ENCODE results near the gene TTC28.

The TTC28 gene

DNA sequence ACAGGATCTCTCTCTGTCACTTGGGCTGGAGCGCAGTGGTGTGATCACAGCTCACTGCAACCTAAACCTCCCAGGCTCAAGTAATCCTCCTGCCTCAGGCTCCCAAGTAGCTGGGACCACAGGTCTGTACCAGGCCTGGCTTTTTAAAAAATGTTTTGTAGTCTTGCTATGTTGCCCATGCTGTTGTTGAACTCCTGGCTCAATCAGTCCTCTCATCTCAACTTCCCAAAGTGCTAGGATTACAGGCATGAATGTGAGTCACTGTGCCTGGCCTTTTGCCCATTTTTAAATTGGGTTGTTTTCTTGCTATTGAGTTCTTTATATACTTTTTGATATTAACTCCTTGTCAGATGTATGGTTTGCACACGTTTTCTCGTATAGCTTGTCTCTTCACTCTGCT lies 727.5 kb downstream of the TTC28 start:
- H3K4me1 ChIP-seq (ENCODE audit: insufficient read depth, insufficient read length), result no peaks in the 10 kb centered on the region
- H3K36me3 ChIP-seq (ENCODE audit: insufficient read depth, insufficient read length, low read length), result no peaks in the 10 kb centered on the region
- H3K4me3 ChIP-seq (ENCODE audit: insufficient read length, low read depth), result no peak overlapping the region
- no peaks in the 10 kb centered on the region for H3K9me3 ChIP-seq (ENCODE audit: insufficient read depth, low read length)
- TF ChIP-seq ZNF274 (IDR thresholded peaks at IDR 0.05; ENCODE audit: low read depth, low read length), result no peak
- TF ChIP-seq SUZ12 (IDR thresholded peaks at IDR 0.05; ENCODE audit: extremely low read depth, insufficient read depth, insufficient read length), result no peak
- TF ChIP-seq YY1 (IDR thresholded peaks at IDR 0.05; ENCODE audit: insufficient read depth, insufficient read length), result no peak
- DNase-seq (ENCODE audit: low read depth, low spot score), result no peak
- H3K27me3 ChIP-seq (ENCODE audit: insufficient read depth, insufficient read length), result no peaks in the 10 kb centered on the region
- no peak overlapping the region for H3K9ac ChIP-seq (ENCODE audit: insufficient read length, low read depth)

DNA sequence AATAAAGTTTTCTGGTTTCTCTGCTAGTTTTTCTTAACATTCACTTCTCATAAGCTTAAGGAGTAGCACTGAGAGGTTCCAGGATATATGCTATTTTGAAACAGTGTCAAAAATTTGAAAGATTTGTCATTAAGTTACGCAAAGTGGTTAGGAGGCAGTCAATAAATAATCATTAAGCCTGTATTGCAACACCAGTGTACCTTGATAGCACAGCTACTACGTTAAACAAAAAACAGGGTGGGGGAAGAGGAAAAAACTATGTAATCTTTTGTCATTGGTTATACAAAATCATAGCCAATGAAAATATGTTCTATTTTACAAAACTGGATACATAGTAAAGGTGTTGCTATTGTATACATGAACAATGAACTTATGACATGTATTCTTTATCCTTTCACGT lies 730.2 kb downstream of the TTC28 start:
- no peak overlapping the region for H3K9ac ChIP-seq (ENCODE audit: insufficient read length, low read depth)
- no peak for TF ChIP-seq ZNF274 (IDR thresholded peaks at IDR 0.05; ENCODE audit: low read depth, low read length)
- no peak for TF ChIP-seq SUZ12 (IDR thresholded peaks at IDR 0.05; ENCODE audit: extremely low read depth, insufficient read depth, insufficient read length)
- TF ChIP-seq YY1 (IDR thresholded peaks at IDR 0.05; ENCODE audit: insufficient read depth, insufficient read length), result no peak
- no peaks in the 10 kb centered on the region for H3K27me3 ChIP-seq (ENCODE audit: insufficient read depth, insufficient read length)
- no peaks in the 10 kb centered on the region for H3K4me1 ChIP-seq (ENCODE audit: insufficient read depth, insufficient read length)
- no peaks in the 10 kb centered on the region for H3K9me3 ChIP-seq (ENCODE audit: insufficient read depth, low read length)
- no peaks in the 10 kb centered on the region for H3K36me3 ChIP-seq (ENCODE audit: insufficient read depth, insufficient read length, low read length)
- no peak overlapping the region for H3K4me3 ChIP-seq (ENCODE audit: insufficient read length, low read depth)
- no peak for DNase-seq (ENCODE audit: low read depth, low spot score)

- no peaks in the 10 kb centered on the region for H3K36me3 ChIP-seq (ENCODE audit: insufficient read depth, insufficient read length, low read length)
- TF ChIP-seq ZNF274 (IDR thresholded peaks at IDR 0.05; ENCODE audit: low read depth, low read length), result no peak
Measured at GRCh38 chr22:27948569-27948968, 731.1 kb downstream of the TTC28 start.

DNA sequence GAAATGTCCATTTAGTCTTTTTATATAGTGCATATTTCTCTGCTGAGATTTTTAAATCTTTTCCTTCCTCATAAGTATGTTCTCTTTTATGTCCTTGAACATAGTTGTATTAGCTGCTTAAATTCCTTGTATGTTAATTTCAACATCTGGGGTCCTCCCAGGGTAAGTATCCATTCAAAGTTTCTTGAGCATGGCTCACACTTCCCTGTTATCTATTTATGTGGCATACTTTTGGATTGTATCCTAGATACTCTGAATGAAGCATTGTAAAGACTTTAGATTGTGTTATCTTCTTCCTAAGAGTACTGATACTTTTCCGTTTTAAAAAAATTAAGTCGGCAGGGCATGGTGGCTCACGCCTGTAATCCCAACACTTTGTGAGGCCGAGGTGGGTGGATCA lies 732.2 kb downstream of the TTC28 start:
- H3K9me3 ChIP-seq (ENCODE audit: insufficient read depth, low read length), result no peaks in the 10 kb centered on the region
- no peak for DNase-seq (ENCODE audit: low read depth, low spot score)

More at GRCh38 chr22:27948569-27948968, 731.1 kb downstream of the TTC28 start:
- no peaks in the 10 kb centered on the region for H3K9me3 ChIP-seq (ENCODE audit: insufficient read depth, low read length)
- H3K9ac ChIP-seq (ENCODE audit: insufficient read length, low read depth), result no peak overlapping the region
- no peaks in the 10 kb centered on the region for H3K4me1 ChIP-seq (ENCODE audit: insufficient read depth, insufficient read length)
- no peak for DNase-seq (ENCODE audit: low read depth, low spot score)
- H3K4me3 ChIP-seq (ENCODE audit: insufficient read length, low read depth), result no peak overlapping the region
- no peaks in the 10 kb centered on the region for H3K27me3 ChIP-seq (ENCODE audit: insufficient read depth, insufficient read length)

DNA sequence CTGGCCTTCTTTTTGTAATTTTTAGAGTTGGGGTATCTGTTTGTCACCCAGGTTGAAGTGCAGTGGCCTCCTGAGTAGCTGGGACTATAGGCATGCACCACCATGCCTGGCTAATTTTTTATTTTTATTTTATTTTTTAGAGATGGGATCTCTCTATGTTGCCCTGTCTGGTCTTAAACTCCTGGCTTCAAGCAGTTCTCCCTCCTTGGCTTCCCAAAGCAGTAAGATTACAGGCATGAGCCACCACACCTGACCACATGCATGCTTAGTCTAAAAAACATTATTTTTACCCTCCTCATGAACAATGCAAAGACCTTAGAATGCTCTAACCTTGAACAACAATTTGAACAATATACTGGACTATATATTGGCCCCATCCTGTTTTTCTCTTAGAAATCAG lies 738.5 kb downstream of the TTC28 start:
- H3K9me3 ChIP-seq (ENCODE audit: insufficient read depth, low read length), result no peaks in the 10 kb centered on the region
- H3K4me3 ChIP-seq (ENCODE audit: insufficient read length, low read depth), result no peak overlapping the region
- no peaks in the 10 kb centered on the region for H3K27me3 ChIP-seq (ENCODE audit: insufficient read depth, insufficient read length)
- no peaks in the 10 kb centered on the region for H3K36me3 ChIP-seq (ENCODE audit: insufficient read depth, insufficient read length, low read length)
- TF ChIP-seq ZNF274 (IDR thresholded peaks at IDR 0.05; ENCODE audit: low read depth, low read length) (no peak), YY1 (IDR thresholded peaks at IDR 0.05; ENCODE audit: insufficient read depth, insufficient read length) (no peak), SUZ12 (IDR thresholded peaks at IDR 0.05; ENCODE audit: extremely low read depth, insufficient read depth, insufficient read length) (no peak)
- DNase-seq (ENCODE audit: low read depth, low spot score), result no peak
- no peak overlapping the region for H3K9ac ChIP-seq (ENCODE audit: insufficient read length, low read depth)
- no peaks in the 10 kb centered on the region for H3K4me1 ChIP-seq (ENCODE audit: insufficient read depth, insufficient read length)

More for the DNA sequence above, 732.2 kb downstream of the TTC28 start:
- Histone ChIP-seq H3K9ac (ENCODE audit: insufficient read length, low read depth) (no peak overlapping the region), H3K4me1 (ENCODE audit: insufficient read depth, insufficient read length) (no peaks in the 10 kb centered on the region), H3K36me3 (ENCODE audit: insufficient read depth, insufficient read length, low read length) (no peaks in the 10 kb centered on the region), H3K27me3 (ENCODE audit: insufficient read depth, insufficient read length) (no peaks in the 10 kb centered on the region), H3K4me3 (ENCODE audit: insufficient read length, low read depth) (no peak overlapping the region)
- TF ChIP-seq ZNF274 (IDR thresholded peaks at IDR 0.05; ENCODE audit: low read depth, low read length) (no peak), SUZ12 (IDR thresholded peaks at IDR 0.05; ENCODE audit: extremely low read depth, insufficient read depth, insufficient read length) (no peak), YY1 (IDR thresholded peaks at IDR 0.05; ENCODE audit: insufficient read depth, insufficient read length) (no peak)

DNA sequence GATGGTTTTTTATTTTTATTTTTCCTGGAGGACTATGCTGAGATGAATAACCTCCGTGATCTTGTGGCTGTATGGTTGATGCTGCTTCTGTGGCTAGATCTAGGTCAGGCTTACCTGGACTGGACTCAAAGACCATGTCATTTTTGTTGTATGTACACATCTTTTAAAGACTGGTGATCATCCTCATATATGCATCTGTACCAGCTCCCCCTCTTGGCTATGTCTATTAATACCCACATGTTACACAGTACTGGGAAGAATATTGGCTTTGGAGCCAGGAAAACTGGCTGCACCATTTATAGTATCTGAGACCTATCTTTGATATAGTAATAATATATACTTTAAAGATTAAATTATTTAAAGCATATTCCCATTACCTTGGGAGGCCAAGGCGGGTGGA lies 742.2 kb downstream of the TTC28 start:
- Histone ChIP-seq H3K9me3 (ENCODE audit: insufficient read depth, low read length) (no peaks in the 10 kb centered on the region), H3K27me3 (ENCODE audit: insufficient read depth, insufficient read length) (no peaks in the 10 kb centered on the region), H3K4me3 (ENCODE audit: insufficient read length, low read depth) (no peak overlapping the region), H3K36me3 (ENCODE audit: insufficient read depth, insufficient read length, low read length) (no peaks in the 10 kb centered on the region), H3K4me1 (ENCODE audit: insufficient read depth, insufficient read length) (no peaks in the 10 kb centered on the region), H3K9ac (ENCODE audit: insufficient read length, low read depth) (no peak overlapping the region)
- no peak for TF ChIP-seq SUZ12 (IDR thresholded peaks at IDR 0.05; ENCODE audit: extremely low read depth, insufficient read depth, insufficient read length)
- TF ChIP-seq YY1 (IDR thresholded peaks at IDR 0.05; ENCODE audit: insufficient read depth, insufficient read length), result no peak
- no peak for TF ChIP-seq ZNF274 (IDR thresholded peaks at IDR 0.05; ENCODE audit: low read depth, low read length)
- DNase-seq (ENCODE audit: low read depth, low spot score), result no peak

GRCh38 chr22:27935897-27936296 lies 743.7 kb downstream of the TTC28 start:
- Histone ChIP-seq H3K9ac (ENCODE audit: insufficient read length, low read depth) (no peak overlapping the region), H3K9me3 (ENCODE audit: insufficient read depth, low read length) (no peaks in the 10 kb centered on the region), H3K4me3 (ENCODE audit: insufficient read length, low read depth) (no peak overlapping the region), H3K36me3 (ENCODE audit: insufficient read depth, insufficient read length, low read length) (no peaks in the 10 kb centered on the region), H3K27me3 (ENCODE audit: insufficient read depth, insufficient read length) (no peaks in the 10 kb centered on the region), H3K4me1 (ENCODE audit: insufficient read depth, insufficient read length) (no peaks in the 10 kb centered on the region)
- no peak for TF ChIP-seq YY1 (IDR thresholded peaks at IDR 0.05; ENCODE audit: insufficient read depth, insufficient read length)
- no peak for TF ChIP-seq SUZ12 (IDR thresholded peaks at IDR 0.05; ENCODE audit: extremely low read depth, insufficient read depth, insufficient read length)
- no peak for TF ChIP-seq ZNF274 (IDR thresholded peaks at IDR 0.05; ENCODE audit: low read depth, low read length)
- DNase-seq (ENCODE audit: low read depth, low spot score), result no peak

DNA sequence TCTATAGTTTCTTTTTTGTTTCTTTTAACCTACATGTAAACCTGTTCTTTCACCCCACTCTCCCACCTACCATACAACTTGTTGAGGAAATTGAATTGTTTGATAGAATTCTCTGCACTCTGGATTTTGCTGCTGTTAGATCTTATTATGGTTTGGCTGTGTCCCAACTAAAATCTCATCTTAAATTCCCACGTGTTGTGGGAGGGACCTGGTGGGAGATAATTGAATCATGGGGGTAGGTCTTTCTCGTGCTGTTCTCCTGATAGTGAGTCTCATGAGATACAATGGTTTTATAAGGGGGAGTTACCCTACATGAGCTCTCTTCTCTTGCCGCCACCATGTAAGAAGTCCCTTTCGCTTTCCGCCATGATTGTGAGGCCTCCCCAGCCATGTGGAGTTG lies 745.6 kb downstream of the TTC28 start:
- H3K9ac ChIP-seq (ENCODE audit: insufficient read length, low read depth), result no peak overlapping the region
- H3K9me3 ChIP-seq (ENCODE audit: insufficient read depth, low read length), result no peaks in the 10 kb centered on the region
- H3K4me3 ChIP-seq (ENCODE audit: insufficient read length, low read depth), result no peak overlapping the region
- no peaks in the 10 kb centered on the region for H3K36me3 ChIP-seq (ENCODE audit: insufficient read depth, insufficient read length, low read length)
- no peaks in the 10 kb centered on the region for H3K27me3 ChIP-seq (ENCODE audit: insufficient read depth, insufficient read length)
- TF ChIP-seq SUZ12 (IDR thresholded peaks at IDR 0.05; ENCODE audit: extremely low read depth, insufficient read depth, insufficient read length) (no peak), ZNF274 (IDR thresholded peaks at IDR 0.05; ENCODE audit: low read depth, low read length) (no peak), YY1 (IDR thresholded peaks at IDR 0.05; ENCODE audit: insufficient read depth, insufficient read length) (no peak)
- DNase-seq (ENCODE audit: low read depth, low spot score), result no peak
- H3K4me1 ChIP-seq (ENCODE audit: insufficient read depth, insufficient read length), result peaks cover 2% of the 10 kb centered on the region
